Activated CD4-positive, alpha-beta T cell treated with anti-CD3 and anti-CD28 coated beads for 48 hours (primary cell): ENCODE measurements around the gene PHACTR1.

ENCODE experiments used
- DNase-seq: peaks from one replicate; pipeline ENCODE4 v3.0.0-alpha.2; 2020

Gene PHACTR1

GRCh38 chr6:13038315-13038714 lies 321.7 kb downstream of the PHACTR1 start:
- DNase-seq: no peak

GRCh38 chr6:13038741-13039190 lies 322.2 kb downstream of the PHACTR1 start:
- no peak for DNase-seq

- DNase-seq: no peak
Observed at GRCh38 chr6:13044390-13044789, 327.8 kb downstream of the PHACTR1 start.

- no peak for DNase-seq
Observed at GRCh38 chr6:13044896-13045295, 328.3 kb downstream of the PHACTR1 start.

GRCh38 chr6:13045676-13046075 lies 329.1 kb downstream of the PHACTR1 start:
- no peak for DNase-seq

- no peak for DNase-seq
Observed at GRCh38 chr6:13046084-13046483, 329.5 kb downstream of the PHACTR1 start.

GRCh38 chr6:13048113-13048512 lies 331.5 kb downstream of the PHACTR1 start:
- DNase-seq: no peak

GRCh38 chr6:13049666-13050254 lies 333.2 kb downstream of the PHACTR1 start:
- no peak for DNase-seq

- no peak for DNase-seq
Observed at GRCh38 chr6:13053006-13053461, 336.5 kb downstream of the PHACTR1 start.

- no peak for DNase-seq
Observed at GRCh38 chr6:13058051-13058450, 341.5 kb downstream of the PHACTR1 start.

- no peak for DNase-seq
Observed at GRCh38 chr6:13059026-13059425, 342.5 kb downstream of the PHACTR1 start.

GRCh38 chr6:13063300-13063918 lies 346.8 kb downstream of the PHACTR1 start:
- no peak for DNase-seq

- DNase-seq: no peak
Observed at GRCh38 chr6:13065581-13065980, 349.0 kb downstream of the PHACTR1 start.

- DNase-seq: no peak
Observed at GRCh38 chr6:13066050-13066449, 349.5 kb downstream of the PHACTR1 start.

GRCh38 chr6:13066820-13067219 lies 350.3 kb downstream of the PHACTR1 start:
- no peak for DNase-seq

GRCh38 chr6:13068586-13069210 lies 352.1 kb downstream of the PHACTR1 start:
- no peak for DNase-seq

GRCh38 chr6:13071550-13072345 lies 355.2 kb downstream of the PHACTR1 start:
- DNase-seq: no peak

- DNase-seq: no peak
Observed at GRCh38 chr6:13072686-13073347, 356.2 kb downstream of the PHACTR1 start.

GRCh38 chr6:13074415-13075140 lies 358.0 kb downstream of the PHACTR1 start:
- no peak for DNase-seq

- no peak for DNase-seq
Observed at GRCh38 chr6:13075141-13075845, 358.7 kb downstream of the PHACTR1 start.

- no peak for DNase-seq
Observed at GRCh38 chr6:13076575-13076974, 360.0 kb downstream of the PHACTR1 start.

- DNase-seq: no peak
Observed at GRCh38 chr6:13077117-13077516, 360.6 kb downstream of the PHACTR1 start.
